NCI-H526 (cell line): ENCODE measurements around the gene TRIP12.
"Not testable (repeated sequence)": the region's sequence is repeated elsewhere in the genome, so short reads cannot be mapped to it uniquely, and the experiment has no call there.

ENCODE experiments used
- DNase-seq, 2 experiments: peaks; one replicate each; lab custom pipeline; 2025; lab: John Stamatoyannopoulos, UW

Gene TRIP12

DNA sequence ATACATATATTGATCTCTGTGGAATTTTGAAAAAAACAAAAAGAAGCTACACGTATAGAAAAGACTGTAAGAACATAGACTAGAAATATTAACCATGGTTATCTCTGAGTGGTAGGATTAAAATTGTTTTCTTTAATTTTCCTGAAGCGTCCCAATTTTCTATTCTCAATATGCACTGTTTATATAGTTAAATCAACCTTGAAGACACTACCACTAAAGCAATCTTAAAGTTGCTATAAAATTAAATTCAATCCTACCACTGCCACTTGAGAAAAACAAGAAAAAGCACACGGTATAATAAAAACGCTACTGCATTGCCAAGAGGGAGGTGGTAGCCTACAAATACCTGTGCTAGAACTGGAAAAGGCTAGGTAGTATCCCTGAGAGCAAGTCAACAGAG lies 47.2 kb downstream of the TRIP12 start:
- DNase-seq, result no peak

GRCh38 chr2:229873123-229873581 lies 48.7 kb downstream of the TRIP12 start:
- DNase-seq, result no peak

- DNase-seq, result no peak
Observed at GRCh38 chr2:229870903-229871656, 50.7 kb downstream of the TRIP12 start.

- no peak for DNase-seq
Observed at GRCh38 chr2:229869226-229869625, 52.6 kb downstream of the TRIP12 start.

GRCh38 chr2:229868794-229869193 lies 53.0 kb downstream of the TRIP12 start:
- peak in 1 of 2 experiments; percentile 10 for DNase-seq

- no peak for DNase-seq
Observed at GRCh38 chr2:229865033-229865432, 56.8 kb downstream of the TRIP12 start.

GRCh38 chr2:229861431-229861830 lies 60.4 kb downstream of the TRIP12 start:
- DNase-seq, result no peak

GRCh38 chr2:229860334-229860733 lies 61.5 kb downstream of the TRIP12 start:
- no peak for DNase-seq

GRCh38 chr2:229858351-229858750 lies 63.5 kb downstream of the TRIP12 start:
- no peak for DNase-seq

DNA sequence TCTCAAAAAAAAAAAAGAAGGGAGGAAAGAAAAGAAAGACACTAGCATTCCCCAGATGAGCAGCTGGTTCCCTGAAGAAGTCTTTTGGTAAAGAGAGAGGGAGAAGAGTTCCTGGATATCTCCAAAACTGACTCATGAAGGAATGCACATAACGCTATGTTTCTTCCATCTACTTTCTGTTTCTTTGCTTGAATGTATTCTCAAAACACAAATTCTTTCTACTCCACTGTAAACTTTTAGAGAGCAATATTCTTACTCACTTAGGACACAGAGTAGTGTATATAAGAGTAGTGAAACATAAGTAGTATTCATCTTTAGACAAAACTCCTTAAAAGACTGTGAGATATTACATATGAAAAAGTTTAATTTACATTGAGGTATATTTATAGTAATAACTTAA lies 64.2 kb downstream of the TRIP12 start:
- DNase-seq, result no peak

- DNase-seq, result no peak
Observed at GRCh38 chr2:229856413-229856812, 65.4 kb downstream of the TRIP12 start.

GRCh38 chr2:229855116-229855515 lies 66.7 kb downstream of the TRIP12 start:
- no peak for DNase-seq

DNA sequence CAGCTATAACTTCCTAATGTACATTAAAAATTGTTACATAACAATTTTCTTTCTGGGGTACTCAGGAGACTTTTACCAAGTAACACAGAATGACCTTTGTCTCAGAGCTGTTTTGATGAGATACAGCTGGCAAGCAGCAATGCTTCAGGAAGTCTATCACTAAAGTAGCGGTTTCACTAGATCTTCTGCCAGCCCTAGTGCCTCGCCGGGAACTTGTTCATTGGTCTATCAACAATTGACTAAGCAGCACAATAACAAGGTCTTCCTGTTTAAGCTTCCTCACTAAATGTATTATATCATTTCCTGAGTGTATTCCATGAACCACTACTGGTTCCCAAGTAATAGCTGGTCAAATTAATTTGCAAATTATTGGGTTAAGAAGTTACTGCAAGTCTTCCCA lies 69.2 kb downstream of the TRIP12 start:
- no peak for DNase-seq

- no peak for DNase-seq
Observed at GRCh38 chr2:229851870-229852269, 69.9 kb downstream of the TRIP12 start.

DNA sequence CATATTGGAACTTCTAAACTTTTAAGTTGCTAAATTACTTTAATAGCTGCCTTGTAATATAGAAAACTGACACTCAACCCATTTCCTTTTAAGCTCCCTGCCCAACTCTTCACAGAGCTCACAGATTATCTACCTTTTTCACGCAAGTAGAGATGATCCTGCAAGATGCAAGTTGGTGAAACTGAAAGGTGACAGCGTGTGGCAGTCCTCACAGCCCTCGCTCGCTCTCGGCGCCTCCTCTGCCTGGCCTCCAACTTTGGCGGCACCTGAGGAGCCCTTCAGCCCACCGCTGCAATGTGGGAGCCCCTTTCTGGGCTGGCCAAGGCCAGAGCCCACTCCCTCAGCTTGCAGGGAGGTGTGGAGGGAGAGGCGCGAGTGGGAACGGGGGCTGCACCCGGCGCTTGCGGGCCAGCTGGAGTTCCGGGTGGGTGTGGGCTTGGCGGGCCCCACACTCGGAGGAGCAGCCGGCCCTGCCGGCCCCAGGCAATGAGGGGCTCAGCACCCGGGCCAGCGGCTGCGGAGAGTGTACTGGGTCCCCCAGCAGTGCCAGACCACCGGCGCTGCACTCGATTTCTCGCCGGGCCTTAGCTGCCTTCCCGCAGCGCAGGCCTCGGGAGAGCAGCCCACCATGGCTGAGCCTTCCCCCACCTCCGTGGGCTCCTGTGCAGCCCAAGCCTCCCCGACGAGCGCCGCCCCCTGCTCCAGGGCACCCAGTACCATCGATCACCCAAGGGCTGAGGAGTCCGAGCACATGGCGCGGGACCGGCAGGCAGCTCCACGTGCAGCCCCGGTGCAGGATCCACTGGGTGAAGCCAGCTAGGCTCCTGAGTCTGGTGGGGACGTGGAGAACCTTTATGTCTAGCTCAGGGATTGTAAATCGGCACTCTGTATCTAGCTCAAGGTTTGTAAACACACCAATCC lies 71.2 kb downstream of the TRIP12 start:
- DNase-seq, result not testable (repeated sequence)

- no peak for DNase-seq
Observed at GRCh38 chr2:229849073-229849472, 72.7 kb downstream of the TRIP12 start.

GRCh38 chr2:229843613-229844012 lies 78.2 kb downstream of the TRIP12 start:
- DNase-seq, result no peak

DNA sequence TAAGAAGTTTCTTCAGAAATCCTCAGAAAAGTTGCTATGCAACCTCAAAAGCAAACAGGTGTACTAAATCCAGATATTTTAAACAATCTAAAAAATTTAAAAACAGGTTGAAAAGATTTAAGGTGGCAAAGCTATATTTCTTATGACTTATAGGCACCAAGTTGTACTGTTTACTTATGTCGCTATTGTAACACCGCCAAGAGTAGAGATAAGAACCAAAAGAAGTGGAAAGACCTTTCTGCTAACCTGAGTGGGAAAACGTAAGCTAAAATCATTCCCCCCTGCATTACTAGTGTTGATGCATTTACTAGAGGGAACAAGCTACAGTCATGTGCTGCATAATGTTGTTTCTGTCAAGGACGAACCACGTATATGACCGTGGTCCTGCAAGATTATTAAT lies 83.1 kb downstream of the TRIP12 start:
- DNase-seq, result no peak

DNA sequence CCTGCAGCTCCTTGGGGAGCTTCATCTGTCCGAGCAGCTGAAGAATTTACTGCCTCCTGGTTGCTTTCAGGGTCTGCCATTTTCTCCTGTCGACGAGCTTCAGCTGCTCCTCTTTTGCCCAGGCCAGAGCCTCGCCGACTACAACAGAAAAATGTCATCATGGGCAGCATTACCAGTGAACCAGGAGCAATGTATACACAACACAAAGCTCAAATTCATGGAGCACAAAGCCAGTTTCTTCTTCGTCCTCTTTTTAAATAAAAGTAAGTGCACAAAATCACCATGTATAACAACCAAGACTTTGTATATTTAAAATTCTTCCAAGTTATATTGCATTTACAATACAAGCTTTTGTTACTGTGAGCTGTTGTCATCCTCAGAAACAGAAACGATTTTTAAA lies 85.0 kb downstream of the TRIP12 start:
- DNase-seq, result no peak

- no peak for DNase-seq
Observed at GRCh38 chr2:229835596-229836283, 86.1 kb downstream of the TRIP12 start.

GRCh38 chr2:229834368-229834767 lies 87.4 kb downstream of the TRIP12 start:
- DNase-seq, result not testable (repeated sequence)

- no peak for DNase-seq
Observed at GRCh38 chr2:229832510-229832898, 89.3 kb downstream of the TRIP12 start.
